ENCODE data around the gene PLEKHH1. TPM values are rescaled to one million over a fixed set of nuclear protein-coding genes. Genes with fewer than 3 reads are reported as not detected.

Gene PLEKHH1
- total RNA-seq, 2 donors from 2014 or later, result 59.9 to 61.1 TPM

- no peaks in the 10 kb centered on the region for H3K36me3 ChIP-seq (ENCODE audit: control insufficient read depth, insufficient read depth, low read length)
- H3K9me3 Mint-ChIP-seq, result no peaks in the 10 kb centered on the region
- H3K4me3 Mint-ChIP-seq, result no peak overlapping the region
- WGBS, 2 experiments (ENCODE audit: insufficient coverage in 1 of 2, insufficient read length in 1 of 2), result 68 to 86% methylated on average over 3 to 10 of the region's 10 CpGs
- no peak for TF ChIP-seq CTCF (conservative IDR thresholded peaks at IDR 0.05)
- H3K27me3 Mint-ChIP-seq (ENCODE audit: insufficient read depth), result peaks cover 65% of the 10 kb centered on the region
- H3K27ac Mint-ChIP-seq, result no peak overlapping the region
- DNase-seq, result no peak
- H3K27ac ChIP-seq (ENCODE audit: low read depth, low read length), result no peak overlapping the region
- H3K4me3 ChIP-seq (ENCODE audit: low read length), result no peak overlapping the region
- peaks cover 11% of the 10 kb centered on the region for H3K27me3 ChIP-seq (ENCODE audit: control insufficient read depth, insufficient read depth, low read length, poor library complexity, severe bottlenecking)
- no peak overlapping the region for H3K9ac ChIP-seq (ENCODE audit: extremely low read depth, low read length, poor library complexity, severe bottlenecking)
- H3K4me1 ChIP-seq (ENCODE audit: control insufficient read depth, insufficient read depth, low read length), result no peaks in the 10 kb centered on the region
- no peaks in the 10 kb centered on the region for H3K9me3 ChIP-seq (ENCODE audit: control insufficient read depth, low read length)
- no peaks in the 10 kb centered on the region for H3K36me3 Mint-ChIP-seq (ENCODE audit: low read depth)
- no peaks in the 10 kb centered on the region for H3K4me1 Mint-ChIP-seq
These were observed 76.7 kb downstream of the PLEKHH1 start for GRCh38 chr14:67609642-67610310.

- DNase-seq, result no peak
- H3K27ac Mint-ChIP-seq, result no peak overlapping the region
- Histone ChIP-seq H3K4me1 (ENCODE audit: control insufficient read depth, insufficient read depth, low read length) (no peaks in the 10 kb centered on the region), H3K27me3 (ENCODE audit: control insufficient read depth, insufficient read depth, low read length, poor library complexity, severe bottlenecking) (peaks cover 11% of the 10 kb centered on the region), H3K4me3 (ENCODE audit: low read length) (no peak overlapping the region), H3K27ac (ENCODE audit: low read depth, low read length) (no peak overlapping the region), H3K9ac (ENCODE audit: extremely low read depth, low read length, poor library complexity, severe bottlenecking) (no peak overlapping the region), H3K9me3 (ENCODE audit: control insufficient read depth, low read length) (no peaks in the 10 kb centered on the region), H3K36me3 (ENCODE audit: control insufficient read depth, insufficient read depth, low read length) (no peaks in the 10 kb centered on the region)
- H3K36me3 Mint-ChIP-seq (ENCODE audit: low read depth), result no peaks in the 10 kb centered on the region
- no peak overlapping the region for H3K4me3 Mint-ChIP-seq
- no peaks in the 10 kb centered on the region for H3K4me1 Mint-ChIP-seq
- H3K27me3 Mint-ChIP-seq (ENCODE audit: insufficient read depth), result peaks cover 69% of the 10 kb centered on the region
- WGBS, 2 experiments (ENCODE audit: insufficient coverage in 1 of 2, insufficient read length in 1 of 2), result 75% methylated on average over 1 of the region's 1 CpG; no CpG with 5 or more reads in 1 of the 2 experiments
- no peaks in the 10 kb centered on the region for H3K9me3 Mint-ChIP-seq
- no peak for TF ChIP-seq CTCF (conservative IDR thresholded peaks at IDR 0.05)
These were observed 77.4 kb downstream of the PLEKHH1 start for GRCh38 chr14:67610491-67610890.

GRCh38 chr14:67618617-67619063 is 85.5 kb downstream of the PLEKHH1 start:
- Histone ChIP-seq H3K4me3 (ENCODE audit: low read length) (peak overlapping the region; percentile 87), H3K9me3 (ENCODE audit: control insufficient read depth, low read length) (no peaks in the 10 kb centered on the region), H3K27me3 (ENCODE audit: control insufficient read depth, insufficient read depth, low read length, poor library complexity, severe bottlenecking) (peaks cover 12% of the 10 kb centered on the region), H3K27ac (ENCODE audit: low read depth, low read length) (no peak overlapping the region), H3K9ac (ENCODE audit: extremely low read depth, low read length, poor library complexity, severe bottlenecking) (peak overlapping the region; percentile 73), H3K36me3 (ENCODE audit: control insufficient read depth, insufficient read depth, low read length) (no peaks in the 10 kb centered on the region), H3K4me1 (ENCODE audit: control insufficient read depth, insufficient read depth, low read length) (peaks cover 13% of the 10 kb centered on the region)
- Mint-ChIP-seq H3K36me3 (ENCODE audit: low read depth) (peaks cover 5% of the 10 kb centered on the region), H3K9me3 (no peaks in the 10 kb centered on the region), H3K27me3 (ENCODE audit: insufficient read depth) (peaks cover 26% of the 10 kb centered on the region), H3K27ac (peak overlapping the region; percentile 97), H3K4me1 (peaks cover 17% of the 10 kb centered on the region), H3K4me3 (peak overlapping the region; percentile 79)
- no peak for DNase-seq
- TF ChIP-seq CTCF (conservative IDR thresholded peaks at IDR 0.05), result peak; percentile 81
